Panc1 (cell line): ENCODE measurements around the gene PPM1L.

Experiments used
- POLR2AphosphoS5 ChIP-seq: IDR thresholded peaks from 2 replicates; pipeline ENCODE4 v1.6.1; 2012; ENCODE audit warnings: mild to moderate bottlenecking, low read depth, low read length, moderate library complexity
- TF ChIP-seq, protein P1 (sequence below): fragments of 450-650 bp; IDR thresholded peaks from 2 replicates; pipeline ENCODE4 v1.5.1; 2017; ENCODE audit warnings: mild to moderate bottlenecking

DNA sequence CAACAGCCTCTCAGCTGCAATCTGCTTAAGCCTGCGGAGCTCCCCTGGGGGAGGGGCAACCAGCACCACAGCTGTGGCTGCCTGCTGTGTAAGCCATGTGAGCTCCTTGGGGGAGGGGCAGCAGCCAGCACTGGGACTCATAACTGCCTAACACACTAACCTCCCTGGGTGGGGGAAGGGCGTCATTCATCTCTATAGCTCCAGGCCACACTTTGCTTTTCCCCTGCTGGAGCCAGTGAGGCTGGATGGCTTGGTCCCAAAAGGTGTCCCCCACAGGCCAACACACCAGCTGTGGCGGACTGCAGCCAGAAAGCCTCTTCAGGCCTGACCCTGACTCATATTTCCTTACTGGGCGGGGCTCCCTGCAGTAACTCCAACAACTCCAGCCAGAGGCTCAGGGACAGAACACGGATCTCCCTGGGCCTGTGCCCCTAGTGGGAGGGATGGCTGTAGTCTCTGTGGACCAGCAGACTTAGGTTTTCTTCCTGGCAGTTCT is 129.8 kb downstream of the PPM1L start:
- TF ChIP-seq, protein P1, sequence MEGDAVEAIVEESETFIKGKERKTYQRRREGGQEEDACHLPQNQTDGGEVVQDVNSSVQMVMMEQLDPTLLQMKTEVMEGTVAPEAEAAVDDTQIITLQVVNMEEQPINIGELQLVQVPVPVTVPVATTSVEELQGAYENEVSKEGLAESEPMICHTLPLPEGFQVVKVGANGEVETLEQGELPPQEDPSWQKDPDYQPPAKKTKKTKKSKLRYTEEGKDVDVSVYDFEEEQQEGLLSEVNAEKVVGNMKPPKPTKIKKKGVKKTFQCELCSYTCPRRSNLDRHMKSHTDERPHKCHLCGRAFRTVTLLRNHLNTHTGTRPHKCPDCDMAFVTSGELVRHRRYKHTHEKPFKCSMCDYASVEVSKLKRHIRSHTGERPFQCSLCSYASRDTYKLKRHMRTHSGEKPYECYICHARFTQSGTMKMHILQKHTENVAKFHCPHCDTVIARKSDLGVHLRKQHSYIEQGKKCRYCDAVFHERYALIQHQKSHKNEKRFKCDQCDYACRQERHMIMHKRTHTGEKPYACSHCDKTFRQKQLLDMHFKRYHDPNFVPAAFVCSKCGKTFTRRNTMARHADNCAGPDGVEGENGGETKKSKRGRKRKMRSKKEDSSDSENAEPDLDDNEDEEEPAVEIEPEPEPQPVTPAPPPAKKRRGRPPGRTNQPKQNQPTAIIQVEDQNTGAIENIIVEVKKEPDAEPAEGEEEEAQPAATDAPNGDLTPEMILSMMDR: no peak
- no peak for TF ChIP-seq POLR2AphosphoS5
